Endothelial cell of umbilical vein (primary cell): ENCODE data around the gene ARL5C. TPM values are rescaled to one million over a fixed set of nuclear protein-coding genes. Genes with fewer than 3 reads are reported as not detected.

ENCODE experiments used
- BruUV-seq: library from RNA; stranded (reverse); fragments of 400-500 nt; replicated peaks from 2 replicates; lab custom pipeline; 2021; lab: Mats Ljungman, UMichigan
- CTCF ChIA-PET: fragments of 300-600, 350-600 bp; sonication (Branson Sonifier 250); formaldehyde crosslinking; loops from one replicate; lab custom pipeline; 2021; ENCODE audit warnings: antibody characterized with exemption, inconsistent platforms; lab: Charles Lee
- POLR2A ChIA-PET: fragments of 300-600, 350-600 bp; sonication (Branson Sonifier 250); formaldehyde crosslinking; loops from one replicate; lab custom pipeline; 2021; ENCODE audit warnings: antibody characterized with exemption, inconsistent platforms; lab: Charles Lee
- DNase-seq: peaks from one replicate; pipeline ENCODE4 v3.0.0-alpha.2; 2011; ENCODE audit warnings: low read depth, low spot score
- FAIRE-seq: peaks from 2 replicates; lab custom pipeline; 2011; peaks lifted over from hg19 to GRCh38; lab: Jason Lieb, UNC
- H2AFZ ChIP-seq: 2 replicates; pipeline ENCODE4 v1.6.0; 2012; ENCODE audit warnings: low read depth, low read length, control low read depth, inconsistent platforms
- H3K27ac ChIP-seq: 2 replicates; pipeline ENCODE4 v1.5.1; 2011; ENCODE audit warnings: low read depth, mild to moderate bottlenecking, control low read depth, low read length, moderate library complexity; ENCODE audit not compliant: insufficient read depth
- H3K27me3 ChIP-seq, 2 experiments: 2 replicates each; pipeline versions ENCODE4 v1.6.0 to v1.6.1; 2011; ENCODE audit warnings: low read length in 2 of 2, mixed read lengths in 1 of 2; ENCODE audit not compliant: control insufficient read depth in 2 of 2, insufficient read depth in 2 of 2
- H3K36me3 ChIP-seq, 2 experiments: 2 replicates in 1 of 2; 3 replicates in 1 of 2; pipeline ENCODE4 v1.5.1; 2011; ENCODE audit warnings: low read length in 2 of 2, mild to moderate bottlenecking in 1 of 2, moderate library complexity in 1 of 2; ENCODE audit not compliant: control insufficient read depth in 2 of 2, insufficient read depth in 2 of 2; ENCODE audit errors: extremely low read depth in 1 of 2
- H3K4me1 ChIP-seq: 3 replicates; pipeline ENCODE4 v1.5.1; 2011; ENCODE audit warnings: mild to moderate bottlenecking, low read length; ENCODE audit not compliant: control insufficient read depth, insufficient read depth; ENCODE audit errors: extremely low read depth
- H3K4me2 ChIP-seq: 2 replicates; pipeline ENCODE4 v1.6.1; 2011; ENCODE audit warnings: low read length, control low read depth, mixed read lengths; ENCODE audit not compliant: insufficient read depth
- H3K4me3 ChIP-seq, 3 experiments: fragments of 200-600 bp in 1 of 3; sonication (generic), shearing (Covaris generic) in 1 of 3; replicated peaks in 1 of 3; 2 replicates each; pipeline ENCODE4 v1.5.1; 2011 to 2016; ENCODE audit warnings: control low read depth in 3 of 3, low read length in 3 of 3, mild to moderate bottlenecking in 2 of 3, inconsistent platforms in 1 of 3, low read depth in 1 of 3, moderate library complexity in 1 of 3; ENCODE audit not compliant: insufficient read depth in 1 of 3
- H3K79me2 ChIP-seq: 2 replicates; pipeline ENCODE4 v1.6.0; 2012; ENCODE audit warnings: low read length, inconsistent platforms; ENCODE audit not compliant: control insufficient read depth, insufficient read depth
- H3K9ac ChIP-seq: replicated peaks from 2 replicates; pipeline ENCODE3; 2011; ENCODE audit warnings: low read length, control low read depth; ENCODE audit not compliant: insufficient read depth; ENCODE audit errors: extremely low read depth
- H3K9me1 ChIP-seq: replicated peaks from 3 replicates; pipeline ENCODE4 v1.6.0; 2011; ENCODE audit warnings: mild to moderate bottlenecking, low read length; ENCODE audit not compliant: control insufficient read depth, insufficient read depth; ENCODE audit errors: extremely low read depth
- H3K9me3 ChIP-seq: replicated peaks from 2 replicates; pipeline ENCODE4 v1.5.1; 2012; ENCODE audit warnings: low read length, inconsistent platforms; ENCODE audit not compliant: control insufficient read depth, insufficient read depth
- H4K20me1 ChIP-seq: replicated peaks from 2 replicates; pipeline ENCODE3; 2011; ENCODE audit warnings: mild to moderate bottlenecking, low read length; ENCODE audit not compliant: control insufficient read depth, insufficient read depth; ENCODE audit errors: extremely low read depth
- CTCF ChIP-seq, 2 donors: IDR thresholded peaks; 1 replicate in 1 of 2; 2 replicates in 1 of 2; pipeline ENCODE4 v1.5.1; 2011; ENCODE audit warnings: low read length in 2 of 2, mild to moderate bottlenecking in 2 of 2, moderate library complexity in 2 of 2, control low read depth in 1 of 2, inconsistent platforms in 1 of 2, low read depth in 1 of 2; ENCODE audit not compliant: insufficient read depth in 1 of 2; ENCODE audit errors: extremely low read depth in 1 of 2
- EZH2 ChIP-seq: IDR thresholded peaks from 2 replicates; pipeline ENCODE4 v1.6.1; 2012; ENCODE audit warnings: borderline replicate concordance, low read depth, mild to moderate bottlenecking, moderate library complexity, low read length, inconsistent platforms; ENCODE audit not compliant: severe bottlenecking
- FOS ChIP-seq: IDR thresholded peaks from 2 replicates; pipeline ENCODE4 v1.6.1; 2011; ENCODE audit warnings: mild to moderate bottlenecking, low read length, moderate library complexity, borderline replicate concordance; ENCODE audit not compliant: insufficient read depth
- GATA2 ChIP-seq: IDR thresholded peaks from 2 replicates; pipeline ENCODE4 v1.7.0; 2011; ENCODE audit warnings: low read depth, mild to moderate bottlenecking, moderate library complexity, mixed read lengths, low read length; ENCODE audit not compliant: insufficient read length, insufficient read depth
- JUN ChIP-seq: IDR thresholded peaks from 2 replicates; pipeline ENCODE4 v1.6.1; 2011; ENCODE audit warnings: borderline replicate concordance, low read depth; ENCODE audit not compliant: insufficient read length, insufficient read depth
- MAX ChIP-seq: IDR thresholded peaks from 2 replicates; pipeline ENCODE4 v1.6.1; 2011; ENCODE audit not compliant: insufficient read depth, insufficient read length
- MYC ChIP-seq: IDR thresholded peaks from one replicate; pipeline ENCODE4 v1.6.1; 2011; ENCODE audit warnings: mild to moderate bottlenecking, low read depth, low read length
- POLR2A ChIP-seq: IDR thresholded peaks from 2 replicates; pipeline ENCODE4 v1.6.1; 2012; ENCODE audit warnings: low read depth, mild to moderate bottlenecking, control low read depth, low read length
- POLR2AphosphoS5 ChIP-seq: IDR thresholded peaks from 2 replicates; pipeline ENCODE4 v1.6.1; 2012; ENCODE audit warnings: low read depth, mild to moderate bottlenecking, control low read depth, low read length, moderate library complexity; ENCODE audit not compliant: insufficient read depth
- dilution Hi-C: fragments of 300-500 bp; cut with MboI; formaldehyde crosslinking; loops from one replicate; pipeline ENCODE4 v1.15.0; 2019; ENCODE audit warnings: low sequenced_read_pairs; ENCODE audit not compliant: extremely low pct_ligation_motif_present
- intact Hi-C: fragments of 100-400 bp; cut with micrococcal nuclease; formaldehyde crosslinking; loops from one replicate; pipeline ENCODE4 v1.10.0; 2022
- polyA plus RNA-seq, 4 experiments: library from polyadenylated mRNA; depleted of rRNA in 3 of 4; stranded (reverse) in 3 of 4; unstranded in 1 of 4; fragments of >200 nt; gene quantifications; 2 replicates each; pipeline versions ENCODE4 v1.2.1 to v1.2.3, GENCODE V29; 2011 to 2012; ENCODE audit warnings: missing spikeins in 1 of 4
- total RNA-seq: library from RNA; stranded (reverse); gene quantifications from 2 replicates; pipeline ENCODE4 v1.2.3, GENCODE V29; 2021

The ARL5C gene
- total and polyA plus RNA-seq, 2 donors (not counting 3 experiments of a cell fraction or from before 2014, with no cell fraction given), result not detected

GRCh38 chr17:39166437-39167335, 725 bp upstream of the ARL5C start:
- Histone ChIP-seq H4K20me1 (no peaks in the 10 kb centered on the region), H3K36me3 (no peaks in the 10 kb centered on the region), H3K9ac (no peak overlapping the region), H3K27ac (no peak overlapping the region), H3K4me2 (no peak overlapping the region), H2AFZ (no peak overlapping the region), H3K27me3 (peaks cover 23 to 27% of the 10 kb centered on the region in 2 experiments), H3K79me2 (no peaks in the 10 kb centered on the region), H3K4me3 (no peak overlapping the region), H3K9me1 (no peaks in the 10 kb centered on the region), H3K4me1 (peaks cover 5% of the 10 kb centered on the region), H3K9me3 (no peaks in the 10 kb centered on the region)
- ChIA-PET CTCF (interaction anchor here (1.8 to 6.0 kb wide), 4 partner anchors 8 to 184 kb away, joined by 8 to 121 read pairs (median 48); partner anchors contain the start of gene PLXDC1), POLR2A (interaction anchor here (0.6 kb wide), 1 partner anchor 186 kb away, joined by 3 read pairs; no protein-coding TSS in a partner anchor)
- no peak for TF ChIP-seq EZH2
- no peak for TF ChIP-seq GATA2
- no peak for TF ChIP-seq MYC
- TF ChIP-seq CTCF (IDR thresholded peaks at IDR 0.05; ENCODE audit: extremely low read depth in 1 of 2, insufficient read depth in 1 of 2, low read depth in 1 of 2, low read length in 2 of 2), result no peak
- no peak for TF ChIP-seq MAX
- no peak for TF ChIP-seq POLR2AphosphoS5
- TF ChIP-seq POLR2A, result no peak
- TF ChIP-seq FOS, result no peak
- TF ChIP-seq JUN, result no peak
- no TSS peak for BruUV-seq
- intact Hi-C loops, result no loop called here
- FAIRE-seq (no peak), DNase-seq (no peak)
- dilution Hi-C loops, result no loop called here
